ENCODE measurements around the gene PRKAR1A.

PRKAR1A gene

DNA sequence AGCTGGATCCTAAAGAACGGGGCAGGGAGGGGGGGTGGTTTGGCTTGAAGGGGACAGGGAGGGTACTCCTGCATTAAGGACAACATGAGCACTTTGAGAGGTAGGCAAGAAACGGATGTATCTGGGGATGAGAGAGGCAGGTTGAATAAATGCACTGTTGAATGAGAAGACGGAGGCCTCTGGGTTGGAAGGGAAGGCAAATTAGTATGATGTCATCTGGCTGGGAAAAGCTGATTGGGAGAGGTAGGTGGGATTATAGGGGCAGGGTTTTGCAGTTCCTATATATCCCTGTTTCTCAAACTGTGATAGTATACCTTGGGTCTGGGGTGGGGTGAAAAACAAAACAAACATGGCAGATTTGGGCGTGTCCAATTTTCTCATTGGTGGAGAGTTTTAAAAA, 44.3 kb downstream of the PRKAR1A start:
- Histone ChIP-seq H3K27me3 (peaks cover 4% of the 10 kb centered on the region), H3K27ac (no peak overlapping the region), H3K4me1 (ENCODE audit: control insufficient read depth in 1 of 2, insufficient read depth in 1 of 2, low read depth in 1 of 2, low read length in 1 of 2) (no peaks in the 10 kb centered on the region), H3K4me3 (ENCODE audit: low read depth in 1 of 2, low read length in 1 of 2) (no peak overlapping the region), H3K36me3 (no peaks in the 10 kb centered on the region), H3K9me3 (no peaks in the 10 kb centered on the region)
- TF ChIP-seq, protein P1, sequence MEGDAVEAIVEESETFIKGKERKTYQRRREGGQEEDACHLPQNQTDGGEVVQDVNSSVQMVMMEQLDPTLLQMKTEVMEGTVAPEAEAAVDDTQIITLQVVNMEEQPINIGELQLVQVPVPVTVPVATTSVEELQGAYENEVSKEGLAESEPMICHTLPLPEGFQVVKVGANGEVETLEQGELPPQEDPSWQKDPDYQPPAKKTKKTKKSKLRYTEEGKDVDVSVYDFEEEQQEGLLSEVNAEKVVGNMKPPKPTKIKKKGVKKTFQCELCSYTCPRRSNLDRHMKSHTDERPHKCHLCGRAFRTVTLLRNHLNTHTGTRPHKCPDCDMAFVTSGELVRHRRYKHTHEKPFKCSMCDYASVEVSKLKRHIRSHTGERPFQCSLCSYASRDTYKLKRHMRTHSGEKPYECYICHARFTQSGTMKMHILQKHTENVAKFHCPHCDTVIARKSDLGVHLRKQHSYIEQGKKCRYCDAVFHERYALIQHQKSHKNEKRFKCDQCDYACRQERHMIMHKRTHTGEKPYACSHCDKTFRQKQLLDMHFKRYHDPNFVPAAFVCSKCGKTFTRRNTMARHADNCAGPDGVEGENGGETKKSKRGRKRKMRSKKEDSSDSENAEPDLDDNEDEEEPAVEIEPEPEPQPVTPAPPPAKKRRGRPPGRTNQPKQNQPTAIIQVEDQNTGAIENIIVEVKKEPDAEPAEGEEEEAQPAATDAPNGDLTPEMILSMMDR (IDR thresholded peaks at IDR 0.05): no peak

DNA sequence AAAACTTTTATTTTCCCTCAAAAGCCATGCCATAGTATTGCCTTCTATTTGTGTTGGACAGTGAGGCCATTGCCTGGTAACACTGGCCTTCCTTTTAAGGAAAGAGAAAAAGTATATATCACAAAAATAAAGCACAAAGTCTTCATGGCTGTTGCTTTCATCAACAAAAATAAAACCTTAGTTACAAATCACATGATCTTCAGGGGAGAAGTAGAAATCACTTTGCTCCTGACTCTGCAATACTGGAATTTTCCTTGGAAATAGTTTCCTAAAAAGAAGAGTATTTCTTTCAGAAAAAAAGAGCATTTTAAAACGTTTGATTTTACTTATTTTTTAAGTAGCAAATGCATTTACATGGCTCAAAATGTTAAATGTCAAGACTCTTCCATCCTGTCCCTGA, 47.1 kb downstream of the PRKAR1A start:
- Histone ChIP-seq H3K27me3 (peaks cover 18% of the 10 kb centered on the region), H3K36me3 (no peaks in the 10 kb centered on the region), H3K9me3 (no peaks in the 10 kb centered on the region), H3K4me3 (ENCODE audit: low read depth in 1 of 2, low read length in 1 of 2) (no peak overlapping the region), H3K27ac (no peak overlapping the region), H3K4me1 (ENCODE audit: control insufficient read depth in 1 of 2, insufficient read depth in 1 of 2, low read depth in 1 of 2, low read length in 1 of 2) (no peaks in the 10 kb centered on the region)
- TF ChIP-seq, protein P1 (IDR thresholded peaks at IDR 0.05): no peak

DNA sequence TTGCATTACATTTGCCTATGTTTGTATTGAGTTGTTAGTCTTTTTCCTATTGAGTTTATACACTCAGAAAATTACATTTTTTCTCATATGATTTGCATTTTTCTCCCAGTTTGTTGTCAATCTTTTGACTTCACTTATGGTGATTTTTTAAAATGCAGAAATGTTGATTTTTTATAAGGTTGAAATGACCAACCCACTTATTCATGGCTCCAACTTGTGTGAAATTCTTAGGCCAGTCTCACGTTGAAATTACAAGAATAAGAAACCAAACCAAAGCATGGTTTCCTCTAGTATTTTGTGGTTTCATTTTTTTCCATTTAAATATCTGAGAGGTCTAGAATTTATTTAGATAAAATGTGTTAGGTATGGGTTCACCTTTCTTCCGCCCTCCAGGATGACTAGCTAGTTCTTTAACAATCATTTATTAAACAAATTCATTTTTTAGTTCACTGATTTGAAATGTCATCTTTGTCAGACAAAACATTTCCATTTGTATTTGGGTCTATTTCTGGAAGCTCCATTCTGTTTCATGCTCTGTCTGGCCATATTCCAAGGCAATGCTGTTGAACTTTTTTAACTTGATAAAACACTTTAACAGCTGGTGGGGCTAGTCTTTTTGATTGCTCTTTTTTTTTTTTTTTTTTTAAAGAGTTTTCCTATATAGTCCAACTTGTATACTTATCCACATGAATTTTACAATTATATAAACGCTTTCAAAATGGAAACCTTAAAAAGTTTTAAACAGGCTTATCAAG, 48.9 kb downstream of the PRKAR1A start:
- Histone ChIP-seq H3K4me3 (ENCODE audit: low read depth in 1 of 2, low read length in 1 of 2) (no peak overlapping the region), H3K4me1 (ENCODE audit: control insufficient read depth in 1 of 2, insufficient read depth in 1 of 2, low read depth in 1 of 2, low read length in 1 of 2) (no peaks in the 10 kb centered on the region), H3K9me3 (no peaks in the 10 kb centered on the region), H3K27ac (no peak overlapping the region), H3K36me3 (no peaks in the 10 kb centered on the region), H3K27me3 (peaks cover 29% of the 10 kb centered on the region)
- TF ChIP-seq, protein P1 (IDR thresholded peaks at IDR 0.05): no peak

DNA sequence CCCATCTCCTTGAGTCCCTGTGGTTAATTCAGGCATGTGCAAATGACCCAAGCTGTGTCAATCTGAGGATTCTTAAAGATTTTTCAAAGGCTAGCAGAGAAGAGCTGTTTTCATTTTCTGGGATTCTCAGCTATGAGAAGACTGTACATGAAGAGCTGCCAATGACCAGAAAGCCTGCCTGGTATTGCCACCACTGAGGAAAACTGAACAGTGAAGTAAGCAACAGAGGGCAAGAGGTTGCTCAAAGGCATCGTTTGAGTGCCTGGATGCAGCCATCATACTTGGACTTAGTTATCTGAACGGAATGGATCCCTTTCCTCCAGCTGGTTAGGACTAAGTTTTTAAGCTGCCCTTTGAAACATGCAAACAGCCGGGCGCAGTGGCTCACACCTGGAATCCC, 50.5 kb downstream of the PRKAR1A start:
- peaks cover 38% of the 10 kb centered on the region for H3K27me3 ChIP-seq
- H3K36me3 ChIP-seq: no peaks in the 10 kb centered on the region
- no peak overlapping the region for H3K4me3 ChIP-seq (ENCODE audit: low read depth in 1 of 2, low read length in 1 of 2)
- H3K4me1 ChIP-seq (ENCODE audit: control insufficient read depth in 1 of 2, insufficient read depth in 1 of 2, low read depth in 1 of 2, low read length in 1 of 2): no peaks in the 10 kb centered on the region
- H3K9me3 ChIP-seq: no peaks in the 10 kb centered on the region
- no peak overlapping the region for H3K27ac ChIP-seq
- TF ChIP-seq, protein P1 (IDR thresholded peaks at IDR 0.05): no peak

DNA sequence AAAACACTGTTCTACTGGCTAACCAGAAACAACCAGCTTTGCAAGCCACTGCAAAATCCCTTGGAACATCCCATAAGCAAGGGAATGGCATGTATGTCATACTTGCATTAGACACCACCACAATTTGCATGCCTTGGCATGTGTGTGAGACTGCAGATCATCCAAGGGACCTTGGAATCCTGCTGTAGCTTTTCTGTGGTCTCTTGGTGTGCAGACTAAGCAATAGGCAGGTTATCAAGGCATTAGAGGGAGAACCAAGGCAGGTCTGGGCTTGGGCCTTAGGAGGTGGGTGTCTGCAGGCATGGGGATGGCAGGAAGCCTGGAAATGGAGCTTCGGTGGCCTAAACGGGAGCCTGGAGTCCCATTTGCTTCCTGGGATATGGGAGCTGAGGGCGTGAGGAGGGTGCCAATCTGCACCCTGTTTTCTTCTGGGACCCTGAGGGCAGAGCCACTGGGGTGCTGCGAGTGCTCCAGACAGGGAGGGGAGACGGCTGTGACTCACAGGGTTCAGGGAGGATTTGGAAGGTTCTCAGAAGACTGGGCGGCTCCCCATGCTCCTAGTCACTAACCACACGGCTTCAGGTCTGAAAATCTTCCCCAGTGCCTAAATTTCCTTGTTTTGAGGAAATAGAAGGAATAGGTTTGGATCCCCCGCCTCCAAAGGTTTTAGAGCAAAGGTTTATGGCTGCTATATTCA, 52.3 kb downstream of the PRKAR1A start:
- TF ChIP-seq, protein P1 (IDR thresholded peaks at IDR 0.05): no peak

More for the DNA sequence above, 52.3 kb downstream of the PRKAR1A start:
- no peak overlapping the region for H3K27ac ChIP-seq
- no peaks in the 10 kb centered on the region for H3K4me1 ChIP-seq (ENCODE audit: control insufficient read depth in 1 of 2, insufficient read depth in 1 of 2, low read depth in 1 of 2, low read length in 1 of 2)
- H3K27me3 ChIP-seq: peaks cover 51% of the 10 kb centered on the region
- H3K36me3 ChIP-seq: no peaks in the 10 kb centered on the region
- no peak overlapping the region for H3K4me3 ChIP-seq (ENCODE audit: low read depth in 1 of 2, low read length in 1 of 2)
- H3K9me3 ChIP-seq: no peaks in the 10 kb centered on the region
